Progenitor cell of endocrine pancreas (in vitro differentiated cells): ENCODE measurements around the gene WDR47. TPM values are rescaled to one million over a fixed set of nuclear protein-coding genes. Genes with fewer than 3 reads are reported as not detected.

Source experiments
- DNase-seq: peaks from one replicate; pipeline ENCODE4 v3.0.0; 2021; ENCODE audit warnings: low spot score; ENCODE audit not compliant: unreplicated experiment
- H3K27ac Mint-ChIP-seq: 2 replicates; pipeline ENCODE4 v1.8.0; 2021; ENCODE audit warnings: mild to moderate bottlenecking, moderate library complexity, mixed read lengths
- H3K27me3 Mint-ChIP-seq: 2 replicates; pipeline ENCODE4 v1.8.0; 2021; ENCODE audit warnings: mixed read lengths
- H3K36me3 Mint-ChIP-seq: 2 replicates; pipeline ENCODE4 v1.8.0; 2022; ENCODE audit warnings: mixed read lengths; ENCODE audit not compliant: insufficient read depth
- H3K4me1 Mint-ChIP-seq: 2 replicates; pipeline ENCODE4 v1.8.0; 2021; ENCODE audit warnings: low read depth, mixed read lengths
- H3K4me3 Mint-ChIP-seq: 2 replicates; pipeline ENCODE4 v1.8.0; 2021; ENCODE audit warnings: low read depth, mild to moderate bottlenecking, moderate library complexity, mixed read lengths
- H3K9me3 Mint-ChIP-seq: 2 replicates; pipeline ENCODE4 v1.8.0; 2021; ENCODE audit warnings: low read depth, mixed read lengths
- CTCF ChIP-seq: fragments of 200-600 bp; sonication (generic); IDR thresholded peaks from one replicate; pipeline ENCODE4 v1.5.0; 2021; ENCODE audit warnings: antibody characterized with exemption, mild to moderate bottlenecking; ENCODE audit not compliant: unreplicated experiment
- total RNA-seq: library from RNA; stranded (reverse); gene quantifications from 2 replicates; pipeline ENCODE4 v1.2.1, GENCODE V29; 2021

WDR47 gene
- total RNA-seq, 1 donor from 2014 or later, result 12.2 TPM

- peaks cover 1% of the 10 kb centered on the region for H3K4me1 Mint-ChIP-seq
- peaks cover 3% of the 10 kb centered on the region for H3K27me3 Mint-ChIP-seq
- H3K27ac Mint-ChIP-seq, result no peak overlapping the region
- no peaks in the 10 kb centered on the region for H3K9me3 Mint-ChIP-seq
- DNase-seq, result no peak
- no peak overlapping the region for H3K4me3 Mint-ChIP-seq
- peaks cover 7% of the 10 kb centered on the region for H3K36me3 Mint-ChIP-seq
- no peak for TF ChIP-seq CTCF
These were observed 42.9 kb upstream of the WDR47 start for GRCh38 chr1:109084563-109085517.

- Mint-ChIP-seq H3K36me3 (peaks cover under 1% of the 10 kb centered on the region), H3K9me3 (no peaks in the 10 kb centered on the region), H3K4me3 (no peak overlapping the region), H3K27ac (no peak overlapping the region), H3K4me1 (peaks cover 1% of the 10 kb centered on the region), H3K27me3 (peaks cover 3% of the 10 kb centered on the region)
- DNase-seq, result no peak
- no peak for TF ChIP-seq CTCF
These were observed 42.0 kb upstream of the WDR47 start for GRCh38 chr1:109083923-109084322.

GRCh38 chr1:109083501-109083900 is 41.6 kb upstream of the WDR47 start:
- Mint-ChIP-seq H3K36me3 (no peaks in the 10 kb centered on the region), H3K27me3 (peaks cover 3% of the 10 kb centered on the region), H3K27ac (no peak overlapping the region), H3K4me3 (no peak overlapping the region), H3K4me1 (peaks cover 1% of the 10 kb centered on the region), H3K9me3 (no peaks in the 10 kb centered on the region)
- DNase-seq, result no peak
- TF ChIP-seq CTCF, result no peak

DNA sequence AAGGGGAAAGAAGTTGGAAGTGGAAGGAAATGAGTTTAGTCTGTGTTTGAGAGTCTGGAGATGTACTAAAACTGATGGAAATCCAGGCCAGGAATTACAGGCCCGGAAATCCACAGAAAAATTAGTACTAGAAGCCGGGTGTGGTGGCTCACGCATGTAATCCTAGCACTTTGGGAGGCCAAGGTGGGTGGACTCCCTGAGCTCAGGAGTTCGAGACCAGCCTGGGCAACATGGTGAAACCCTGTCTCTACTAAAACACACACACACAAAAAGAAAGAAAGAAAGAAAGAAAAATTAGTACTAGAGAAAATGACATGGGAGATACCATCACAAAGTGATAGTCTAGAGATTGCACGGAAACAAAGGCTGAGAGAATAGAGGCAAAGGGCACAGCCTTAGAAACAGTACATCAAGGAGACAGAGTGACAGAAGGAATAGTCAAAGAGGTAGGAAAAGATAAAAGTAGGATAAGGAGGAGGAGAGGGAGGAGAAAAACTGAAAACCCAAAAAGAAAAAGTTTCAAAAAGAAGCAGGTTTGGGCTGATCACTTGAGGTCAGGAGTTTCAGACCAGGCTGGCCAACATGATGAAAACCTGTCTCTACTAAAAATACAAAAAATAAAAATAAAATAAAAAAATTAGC is 38.7 kb upstream of the WDR47 start:
- Mint-ChIP-seq H3K36me3 (peaks cover 1% of the 10 kb centered on the region), H3K4me3 (no peak overlapping the region), H3K4me1 (peaks cover 7% of the 10 kb centered on the region), H3K27me3 (peaks cover 3% of the 10 kb centered on the region), H3K9me3 (no peaks in the 10 kb centered on the region), H3K27ac (no peak overlapping the region)
- no peak for TF ChIP-seq CTCF
- DNase-seq, result no peak

- TF ChIP-seq CTCF, result no peak
- no peak overlapping the region for H3K4me3 Mint-ChIP-seq
These were observed 37.3 kb upstream of the WDR47 start for GRCh38 chr1:109079240-109079622.

More at GRCh38 chr1:109079240-109079622, 37.3 kb upstream of the WDR47 start:
- Mint-ChIP-seq H3K9me3 (no peaks in the 10 kb centered on the region), H3K4me1 (peaks cover 16% of the 10 kb centered on the region), H3K27ac (no peak overlapping the region), H3K27me3 (peaks cover 3% of the 10 kb centered on the region), H3K36me3 (peaks cover 1% of the 10 kb centered on the region)
- DNase-seq, result no peak
